ENCODE results near the gene GNAI2. TPM values are rescaled to one million over a fixed set of nuclear protein-coding genes. Genes with fewer than 3 reads are reported as not detected.
"Not testable (repeated sequence)": the region's sequence is repeated elsewhere in the genome, so short reads cannot be mapped to it uniquely, and the experiment has no call there.

Gene GNAI2
- total RNA-seq, 1 experiment from 2014 or later, result 201 TPM

- Histone ChIP-seq H4K20me1 (ENCODE audit: insufficient read depth) (no peaks in the 10 kb centered on the region), H3K9me2 (ENCODE audit: insufficient read depth) (no peaks in the 10 kb centered on the region), H3K36me3 (ENCODE audit: low read depth) (no peaks in the 10 kb centered on the region), H3F3A (ENCODE audit: insufficient read depth, low read depth) (peaks cover 13% of the 10 kb centered on the region; the same call in 1 of the 2 replicates), H3K4me2 (peak overlapping the region; percentile 90), H3K4me1 (replicated peaks; ENCODE audit: insufficient read depth) (peaks cover 12% of the 10 kb centered on the region), H3K27me3 (ENCODE audit: insufficient read depth, low read depth) (no peaks in the 10 kb centered on the region), H3K79me2 (ENCODE audit: low read depth) (no peaks in the 10 kb centered on the region), H3K9me3 (ENCODE audit: insufficient read depth, low read depth) (no peaks in the 10 kb centered on the region), H3K27ac (peak overlapping the region; percentile 34; the same call in 1 of the 2 replicates), H2AFZ (peak overlapping the region; percentile 95), H3K4me3 (peak overlapping the region; percentile 64)
- TF ChIP-seq CTCF (conservative IDR thresholded peaks at IDR 0.05) (peak; percentile 66), EZH2 (IDR thresholded peaks at IDR 0.05; ENCODE audit: low read depth) (no peak)
- POLR2A ChIA-PET (ENCODE audit: unreplicated experiment), result interaction anchor here (0.5 to 0.9 kb wide), 5 partner anchors 19 to 134 kb away, joined by 4 to 16 read pairs (median 7); no protein-coding TSS in a partner anchor
- BruUV-seq (replicated peaks), result TSS peak; percentile 92
- CTCF ChIA-PET, result interaction anchor here (0.7 to 1.7 kb wide), 8 partner anchors 8 to 110 kb away, joined by 3 to 9 read pairs (median 7); partner anchors contain the start of gene GNAI2
- peak; percentile 93 to 98 for DNase-seq
- intact Hi-C loops (cut with micrococcal nuclease; ENCODE audit: unreplicated experiment), result loop anchor here (1.0 to 5.0 kb wide), 7 partner anchors 10 to 110 kb away; no protein-coding TSS in a partner anchor
Measured at GRCh38 chr3:50227390-50228183, 8.4 kb upstream of the GNAI2 start.

GRCh38 chr3:50228184-50228763 is 7.7 kb upstream of the GNAI2 start:
- Histone ChIP-seq H2AFZ (peak overlapping the region; percentile 83), H3K4me2 (peak overlapping the region; percentile 90), H3K27ac (peak overlapping the region; percentile 34; the same call in 1 of the 2 replicates), H3F3A (ENCODE audit: insufficient read depth, low read depth) (peaks cover 13% of the 10 kb centered on the region; the same call in 1 of the 2 replicates), H3K4me3 (peak overlapping the region; percentile 64), H3K4me1 (replicated peaks; ENCODE audit: insufficient read depth) (peaks cover 12% of the 10 kb centered on the region)
- H3K79me2 ChIP-seq (ENCODE audit: low read depth); DNase-seq; H3K9me2 ChIP-seq (ENCODE audit: insufficient read depth); BruUV-seq (replicated peaks); H4K20me1 ChIP-seq (ENCODE audit: insufficient read depth); H3K9me3 ChIP-seq (ENCODE audit: insufficient read depth, low read depth); H3K27me3 ChIP-seq (ENCODE audit: insufficient read depth, low read depth); H3K36me3 ChIP-seq (ENCODE audit: low read depth): not testable (repeated sequence)
- POLR2A ChIA-PET (ENCODE audit: unreplicated experiment), result interaction anchor here (0.6 to 0.9 kb wide), 3 partner anchors 37 to 133 kb away, joined by 4 to 10 read pairs (median 7); no protein-coding TSS in a partner anchor
- intact Hi-C loops (cut with micrococcal nuclease; ENCODE audit: unreplicated experiment), result loop anchor here (1.0 to 5.0 kb wide), 2 partner anchors 9 to 109 kb away; no protein-coding TSS in a partner anchor
- CTCF ChIA-PET, result interaction anchor here (0.5 to 1.7 kb wide), 6 partner anchors 18 to 109 kb away, joined by 3 to 9 read pairs (median 6); no protein-coding TSS in a partner anchor

DNA sequence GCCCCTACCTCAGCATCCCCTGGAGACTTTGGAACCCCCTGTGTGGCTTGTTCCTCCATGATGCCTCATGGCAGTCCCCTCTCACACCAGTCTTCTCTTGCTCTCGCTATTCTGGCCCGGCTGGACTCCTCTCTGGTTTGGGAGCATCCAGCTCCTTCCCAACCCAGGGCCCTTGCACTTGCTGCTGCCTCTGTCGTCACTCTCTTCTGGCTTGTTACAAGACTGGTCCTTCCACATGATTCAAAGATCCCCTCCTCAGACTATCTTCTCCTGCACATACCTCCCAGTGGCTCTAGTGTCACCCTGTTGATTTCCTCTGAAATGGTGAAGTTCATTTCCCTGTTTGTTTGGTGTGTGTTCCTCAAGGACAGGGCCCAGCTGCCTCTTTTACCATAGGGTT is 6.5 kb upstream of the GNAI2 start:
- ChIA-PET POLR2A (ENCODE audit: unreplicated experiment) (no interaction called here), CTCF (no interaction called here)
- Histone ChIP-seq H3K9me3 (ENCODE audit: insufficient read depth, low read depth) (no peaks in the 10 kb centered on the region), H3K27ac (no peak overlapping the region), H3K4me3 (no peak overlapping the region), H2AFZ (no peak overlapping the region), H3K27me3 (ENCODE audit: insufficient read depth, low read depth) (no peaks in the 10 kb centered on the region), H3K79me2 (ENCODE audit: low read depth) (no peaks in the 10 kb centered on the region), H3K4me2 (no peak overlapping the region), H3F3A (ENCODE audit: insufficient read depth, low read depth) (peaks cover 13% of the 10 kb centered on the region; the same call in 1 of the 2 replicates), H3K4me1 (replicated peaks; ENCODE audit: insufficient read depth) (peaks cover 12% of the 10 kb centered on the region), H4K20me1 (ENCODE audit: insufficient read depth) (no peaks in the 10 kb centered on the region), H3K36me3 (ENCODE audit: low read depth) (no peaks in the 10 kb centered on the region), H3K9me2 (ENCODE audit: insufficient read depth) (no peaks in the 10 kb centered on the region)
- no TSS peak for BruUV-seq (replicated peaks)
- no peak for DNase-seq
- intact Hi-C loops (cut with micrococcal nuclease; ENCODE audit: unreplicated experiment), result loop anchor here (5.0 kb wide), 1 partner anchor 108 kb away; no protein-coding TSS in a partner anchor
- TF ChIP-seq CTCF (conservative IDR thresholded peaks at IDR 0.05) (no peak), EZH2 (IDR thresholded peaks at IDR 0.05; ENCODE audit: low read depth) (no peak)

Measured in PC-9 (cell line).